Keratinocyte (primary cell): Measurements from ENCODE around the gene CCDC66. TPM values are rescaled to one million over a fixed set of nuclear protein-coding genes. Genes with fewer than 3 reads are reported as not detected.

Experiments used
- DNase-seq: peaks from one replicate; pipeline ENCODE4 v3.0.0-alpha.2; 2011; ENCODE audit warnings: low read depth, missing footprints, low spot score
- FAIRE-seq: peaks from 2 replicates; lab custom pipeline; 2011; peaks lifted over from hg19 to GRCh38; lab: Jason Lieb, UNC
- H2AFZ ChIP-seq: 2 replicates; pipeline ENCODE4 v1.6.0; 2012; ENCODE audit warnings: low read length, control low read depth, inconsistent platforms; ENCODE audit not compliant: control insufficient read depth
- H3K27ac ChIP-seq: 2 replicates; pipeline ENCODE4 v1.5.1; 2011; ENCODE audit warnings: low read length; ENCODE audit not compliant: control insufficient read depth, insufficient read depth
- H3K27me3 ChIP-seq: 3 replicates; pipeline ENCODE4 v1.6.0; 2011; ENCODE audit warnings: low read length; ENCODE audit not compliant: control insufficient read depth, insufficient read depth; ENCODE audit errors: extremely low read depth
- H3K36me3 ChIP-seq, 2 experiments: 2 replicates in 1 of 2; 3 replicates in 1 of 2; pipeline ENCODE4 v1.5.1; 2011; ENCODE audit warnings: low read length in 2 of 2, mild to moderate bottlenecking in 1 of 2; ENCODE audit not compliant: control insufficient read depth in 2 of 2, insufficient read depth in 2 of 2; ENCODE audit errors: extremely low read depth in 1 of 2
- H3K4me1 ChIP-seq: 3 replicates; pipeline ENCODE4 v1.5.1; 2011; ENCODE audit warnings: low read length; ENCODE audit not compliant: control insufficient read depth, insufficient read depth; ENCODE audit errors: extremely low read depth
- H3K4me2 ChIP-seq: 3 replicates; pipeline ENCODE4 v1.6.0; 2011; ENCODE audit warnings: low read depth, low read length; ENCODE audit not compliant: control insufficient read depth, insufficient read depth; ENCODE audit errors: extremely low read depth
- H3K4me3 ChIP-seq, 3 experiments: fragments of 200-600 bp in 1 of 3; sonication (generic) in 1 of 3; 2 replicates in 2 of 3; 3 replicates in 1 of 3; pipeline ENCODE4 v1.5.1; 2011 to 2016; ENCODE audit warnings: low read length in 3 of 3, mild to moderate bottlenecking in 3 of 3, control low read depth in 2 of 3, inconsistent platforms in 1 of 3, low read depth in 1 of 3, mixed read lengths in 1 of 3, mixed run types in 1 of 3, moderate library complexity in 1 of 3; ENCODE audit not compliant: control insufficient read depth in 2 of 3, insufficient read depth in 2 of 3; ENCODE audit errors: extremely low read depth in 1 of 3
- H3K79me2 ChIP-seq: 2 replicates; pipeline ENCODE4 v1.6.0; 2012; ENCODE audit warnings: low read length; ENCODE audit not compliant: control insufficient read depth, insufficient read depth
- H3K9ac ChIP-seq: 3 replicates; pipeline ENCODE4 v1.6.0; 2011; ENCODE audit warnings: low read length; ENCODE audit not compliant: control insufficient read depth, insufficient read depth; ENCODE audit errors: extremely low read depth
- H3K9me1 ChIP-seq: 3 replicates; pipeline ENCODE4 v1.6.0; 2011; ENCODE audit warnings: low read length; ENCODE audit not compliant: control insufficient read depth, insufficient read depth; ENCODE audit errors: extremely low read depth
- H3K9me3 ChIP-seq: 2 replicates; pipeline ENCODE4 v1.5.1; 2012; ENCODE audit warnings: low read depth, low read length; ENCODE audit not compliant: control insufficient read depth
- H4K20me1 ChIP-seq: 3 replicates; pipeline ENCODE4 v1.6.0; 2011; ENCODE audit warnings: low read length; ENCODE audit not compliant: control insufficient read depth, insufficient read depth; ENCODE audit errors: extremely low read depth
- CTCF ChIP-seq, 3 experiments: IDR thresholded peaks in 1 of 3; conservative IDR thresholded peaks in 1 of 3; optimal IDR thresholded peaks in 1 of 3; 2 replicates in 2 of 3; 3 replicates in 1 of 3; pipeline versions ENCODE3 to v1.5.1; 2011; ENCODE audit warnings: low read length in 3 of 3, mild to moderate bottlenecking in 3 of 3, moderate library complexity in 2 of 3, control low read depth in 1 of 3, inconsistent platforms in 1 of 3; ENCODE audit not compliant: insufficient read depth in 2 of 3; ENCODE audit errors: extremely low read depth in 1 of 3
- EZH2 ChIP-seq: IDR thresholded peaks from one replicate; pipeline ENCODE4 v1.6.1; 2012; ENCODE audit warnings: inconsistent platforms, mild to moderate bottlenecking, low read length, moderate library complexity
- dilution Hi-C: fragments of 300-500 bp; cut with MboI; formaldehyde crosslinking; loops from one replicate; pipeline ENCODE4 v1.7.0; 2020; ENCODE audit warnings: low sequenced_read_pairs; ENCODE audit not compliant: extremely low pct_ligation_motif_present
- polyA plus RNA-seq, 5 experiments: library from polyadenylated mRNA; depleted of rRNA in 3 of 5; stranded (reverse) in 3 of 5; stranded (forward) in 1 of 5; unstranded in 1 of 5; fragments of >200 nt; gene quantifications; 1 replicate in 1 of 5; 2 replicates in 3 of 5; 3 replicates in 1 of 5; pipeline versions ENCODE4 v1.2.1 to v1.2.3, GENCODE V29; 2011 to 2012; ENCODE audit warnings: missing spikeins in 2 of 5, low read depth in 1 of 5, low replicate concordance in 1 of 5

Gene CCDC66
- polyA plus RNA-seq, 1 donor (not counting 4 experiments of a cell fraction or from before 2014, with no cell fraction given): 11.3 TPM

GRCh38 chr3:56590814-56591213 lies 33.8 kb downstream of the CCDC66 start:
- Histone ChIP-seq H3K27ac (no peak overlapping the region), H3K4me1 (peaks cover 11% of the 10 kb centered on the region), H3K27me3 (no peaks in the 10 kb centered on the region), H3K9ac (no peak overlapping the region), H3K9me3 (no peaks in the 10 kb centered on the region), H4K20me1 (no peaks in the 10 kb centered on the region), H3K4me2 (peak overlapping the region; percentile 26), H3K4me3 (no peak overlapping the region), H3K79me2 (no peaks in the 10 kb centered on the region), H3K36me3 (no peaks in the 10 kb centered on the region), H3K9me1 (no peaks in the 10 kb centered on the region), H2AFZ (no peak overlapping the region)
- TF ChIP-seq EZH2 (no peak), CTCF (optimal IDR thresholded peaks at IDR 0.05 in 1 of 3, IDR thresholded peaks at IDR 0.05 in 1 of 3, conservative IDR thresholded peaks at IDR 0.05 in 1 of 3; ENCODE audit: extremely low read depth in 1 of 3, insufficient read depth in 2 of 3, low read length in 3 of 3) (no peak)
- FAIRE-seq (peak; percentile 70), DNase-seq (no peak)
- dilution Hi-C loops: no loop called here

- dilution Hi-C loops: no loop called here
- Histone ChIP-seq H3K4me3 (no peak overlapping the region), H3K9me3 (no peaks in the 10 kb centered on the region), H3K27ac (no peak overlapping the region), H3K36me3 (no peaks in the 10 kb centered on the region), H3K79me2 (no peaks in the 10 kb centered on the region), H2AFZ (no peak overlapping the region), H3K4me1 (peaks cover 11% of the 10 kb centered on the region), H3K4me2 (no peak overlapping the region), H3K9me1 (no peaks in the 10 kb centered on the region), H3K27me3 (no peaks in the 10 kb centered on the region), H4K20me1 (no peaks in the 10 kb centered on the region), H3K9ac (no peak overlapping the region)
- DNase-seq: no peak
- no peak for FAIRE-seq
- no peak for TF ChIP-seq CTCF (optimal IDR thresholded peaks at IDR 0.05 in 1 of 3, IDR thresholded peaks at IDR 0.05 in 1 of 3, conservative IDR thresholded peaks at IDR 0.05 in 1 of 3; ENCODE audit: extremely low read depth in 1 of 3, insufficient read depth in 2 of 3, low read length in 3 of 3)
- TF ChIP-seq EZH2: no peak
Observed at GRCh38 chr3:56591262-56591661, 34.3 kb downstream of the CCDC66 start.
